Right atrium auricular region (tissue), 2 donors: ENCODE data around the gene CCNI2. TPM values are rescaled to one million over a fixed set of nuclear protein-coding genes. Genes with fewer than 3 reads are reported as not detected.

Experiments used
- DNase-seq: peaks from one replicate; pipeline ENCODE4 v3.0.0-alpha.2; 2019; ENCODE audit warnings: low spot score
- H3K27ac ChIP-seq, 2 donors: fragments of 200-600 bp; sonication (generic); 1 replicate in 1 of 2; 2 replicates in 1 of 2; pipeline ENCODE4 v1.5.1; 2016 to 2019
- H3K27me3 ChIP-seq, 2 donors: fragments of 200-600 bp; sonication (generic); one replicate each; pipeline versions ENCODE4 v1.5.1 to v1.6.0; 2017 to 2019
- H3K36me3 ChIP-seq: fragments of 200-600 bp; sonication (generic); one replicate; pipeline ENCODE4 v1.5.1; 2016
- H3K4me1 ChIP-seq, 2 donors: fragments of 200-600 bp; sonication (generic); one replicate each; pipeline versions ENCODE4 v1.5.1 to v1.6.0; 2017 to 2019
- H3K4me3 ChIP-seq, 2 donors: fragments of 200-600 bp; sonication (generic); 1 replicate in 1 of 2; 2 replicates in 1 of 2; pipeline ENCODE4 v1.5.1; 2017 to 2019; ENCODE audit warnings: mild to moderate bottlenecking in 1 of 2, moderate library complexity in 1 of 2
- H3K9me3 ChIP-seq, 2 donors: fragments of 200-600 bp; sonication (generic); one replicate each; pipeline ENCODE4 v1.5.1; 2019
- total RNA-seq, 2 donors: library from RNA; depleted of rRNA; stranded (reverse); fragments of >200 nt; gene quantifications; one replicate each; pipeline ENCODE4 v1.1.0, GENCODE V29; 2016
- TF ChIP-seq, protein P1 (sequence below), 2 donors: fragments of 200-600 bp; sonication (generic); IDR thresholded peaks; one replicate each; pipeline ENCODE4 v1.5.1; 2019; ENCODE audit warnings: antibody characterized with exemption in 2 of 2

CCNI2 gene
- total RNA-seq, 2 donors from 2014 or later, result not detected

GRCh38 chr5:132725745-132726144 lies 21.5 kb upstream of the CCNI2 start:
- Histone ChIP-seq H3K4me1 (no peaks in the 10 kb centered on the region), H3K9me3 (no peaks in the 10 kb centered on the region), H3K4me3 (no peak overlapping the region), H3K36me3 (no peaks in the 10 kb centered on the region), H3K27me3 (no peaks in the 10 kb centered on the region), H3K27ac (no peak overlapping the region)
- TF ChIP-seq, protein P1, sequence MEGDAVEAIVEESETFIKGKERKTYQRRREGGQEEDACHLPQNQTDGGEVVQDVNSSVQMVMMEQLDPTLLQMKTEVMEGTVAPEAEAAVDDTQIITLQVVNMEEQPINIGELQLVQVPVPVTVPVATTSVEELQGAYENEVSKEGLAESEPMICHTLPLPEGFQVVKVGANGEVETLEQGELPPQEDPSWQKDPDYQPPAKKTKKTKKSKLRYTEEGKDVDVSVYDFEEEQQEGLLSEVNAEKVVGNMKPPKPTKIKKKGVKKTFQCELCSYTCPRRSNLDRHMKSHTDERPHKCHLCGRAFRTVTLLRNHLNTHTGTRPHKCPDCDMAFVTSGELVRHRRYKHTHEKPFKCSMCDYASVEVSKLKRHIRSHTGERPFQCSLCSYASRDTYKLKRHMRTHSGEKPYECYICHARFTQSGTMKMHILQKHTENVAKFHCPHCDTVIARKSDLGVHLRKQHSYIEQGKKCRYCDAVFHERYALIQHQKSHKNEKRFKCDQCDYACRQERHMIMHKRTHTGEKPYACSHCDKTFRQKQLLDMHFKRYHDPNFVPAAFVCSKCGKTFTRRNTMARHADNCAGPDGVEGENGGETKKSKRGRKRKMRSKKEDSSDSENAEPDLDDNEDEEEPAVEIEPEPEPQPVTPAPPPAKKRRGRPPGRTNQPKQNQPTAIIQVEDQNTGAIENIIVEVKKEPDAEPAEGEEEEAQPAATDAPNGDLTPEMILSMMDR (IDR thresholded peaks at IDR 0.05), result no peak
- no peak for DNase-seq

GRCh38 chr5:132729896-132730295 lies 17.3 kb upstream of the CCNI2 start:
- H3K36me3 ChIP-seq, result no peaks in the 10 kb centered on the region
- no peak overlapping the region for H3K4me3 ChIP-seq
- H3K4me1 ChIP-seq, result no peaks in the 10 kb centered on the region
- no peak for DNase-seq
- H3K27me3 ChIP-seq, result no peaks in the 10 kb centered on the region
- H3K27ac ChIP-seq, result no peak overlapping the region
- no peaks in the 10 kb centered on the region for H3K9me3 ChIP-seq
- TF ChIP-seq, protein P1 (IDR thresholded peaks at IDR 0.05), result no peak

DNA sequence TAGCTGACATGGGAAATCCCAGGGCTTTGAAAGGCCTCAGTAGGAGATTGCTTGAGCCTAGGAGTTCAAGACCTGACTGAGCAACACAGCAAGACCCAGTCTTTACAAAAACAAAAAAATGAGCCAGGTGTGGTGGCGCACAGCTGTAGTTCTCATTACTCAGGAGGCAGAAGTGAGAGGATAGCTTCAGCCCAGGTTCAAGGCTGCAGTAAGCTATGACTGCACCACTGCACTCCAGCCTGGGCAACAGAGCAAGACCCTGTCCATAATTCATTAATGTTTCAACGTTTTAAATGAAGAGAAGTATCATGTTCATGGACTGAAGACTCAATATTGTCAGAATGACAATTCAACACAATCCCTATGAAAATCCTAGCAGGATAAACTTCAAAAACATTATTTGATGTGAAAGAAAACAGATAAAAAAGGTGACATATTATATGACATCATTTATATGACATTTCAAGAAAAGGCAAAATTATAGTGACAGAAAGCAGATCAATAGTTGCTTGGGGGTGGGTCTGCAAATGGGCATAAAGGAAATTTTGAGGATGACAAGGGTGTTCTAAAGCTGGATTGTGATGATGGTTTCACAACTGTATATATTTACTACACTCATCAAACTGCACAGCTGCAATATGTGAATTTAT lies 13.6 kb upstream of the CCNI2 start:
- no peaks in the 10 kb centered on the region for H3K36me3 ChIP-seq
- no peak overlapping the region for H3K4me3 ChIP-seq
- no peak for DNase-seq
- TF ChIP-seq, protein P1 (IDR thresholded peaks at IDR 0.05), result no peak
- H3K27ac ChIP-seq, result no peak overlapping the region
- H3K9me3 ChIP-seq, result no peaks in the 10 kb centered on the region
- H3K27me3 ChIP-seq, result no peaks in the 10 kb centered on the region
- H3K4me1 ChIP-seq, result peaks cover 0 to 10% of the 10 kb centered on the region in 2 donors

GRCh38 chr5:132734687-132735086 lies 12.5 kb upstream of the CCNI2 start:
- Histone ChIP-seq H3K27me3 (no peaks in the 10 kb centered on the region), H3K9me3 (no peaks in the 10 kb centered on the region), H3K4me1 (peaks cover 0 to 10% of the 10 kb centered on the region in 2 donors), H3K27ac (no peak overlapping the region), H3K4me3 (no peak overlapping the region), H3K36me3 (no peaks in the 10 kb centered on the region)
- TF ChIP-seq, protein P1 (IDR thresholded peaks at IDR 0.05), result no peak
- DNase-seq, result no peak

- Histone ChIP-seq H3K4me3 (peak within 1 kb of the TSS; percentile 85 to 87), H3K36me3 (no peaks in the 10 kb centered on the region), H3K27ac (peak within 1 kb of the TSS; percentile 66 to 76), H3K27me3 (no peaks in the 10 kb centered on the region), H3K9me3 (peaks cover 0 to 3% of the 10 kb centered on the region in 2 donors), H3K4me1 (peaks cover 0 to 10% of the 10 kb centered on the region in 2 donors)
- DNase-seq, result peak; percentile 94
- TF ChIP-seq, protein P1 (IDR thresholded peaks at IDR 0.05), result peak in 1 of 2 donors; percentile 41
Measured at GRCh38 chr5:132736853-132737833, 10.1 kb upstream of the CCNI2 start, which contains the start of gene KIF3A. Gene KIF3A, minus strand, starts transcription at chr5:132737546. Its CDS starts 127 bp downstream, at chr5:132737419.
